T-cell (primary cell): ENCODE data around the gene NPY2R. TPM values are rescaled to one million over a fixed set of nuclear protein-coding genes. Genes with fewer than 3 reads are reported as not detected.

ENCODE experiments used
- ATAC-seq, 4 experiments: fragments of 200-7000 bp in 3 of 4; fragments of 150-1000 bp in 1 of 4; cut with Tn5 transposase; replicated peaks in 1 of 4; 1 replicate in 3 of 4; 2 replicates in 1 of 4; pipeline ENCODE4 v1.10.0; 2021; ENCODE audit warnings: moderate library complexity in 3 of 4, mild to moderate bottlenecking in 2 of 4, moderate number of reproducible peaks in 1 of 4
- CTCF ChIA-PET, 2 donors: fragments of 300-600 bp; sonication (Branson Sonifier 250); formaldehyde crosslinking; loops; one replicate each; lab custom pipeline; 2022; ENCODE audit warnings: antibody characterized with exemption in 2 of 2; lab: Charles Lee
- POLR2A ChIA-PET, 2 donors: fragments of 300-600 bp; sonication (Branson Sonifier 250); formaldehyde crosslinking; loops; one replicate each; lab custom pipeline; 2022; ENCODE audit warnings: antibody characterized with exemption in 2 of 2; lab: Charles Lee
- DNase-seq, 35 experiments: peaks; one replicate each; pipeline versions ENCODE4 v3.0.0 to v3.0.0-alpha.2; 2013 to 2023
- H3K27ac ChIP-seq: one replicate; pipeline ENCODE4 v1.5.1; 2013; ENCODE audit warnings: low read length
- H3K27me3 ChIP-seq, 2 experiments: replicated peaks in 1 of 2; 1 replicate in 1 of 2; 2 replicates in 1 of 2; pipeline versions ENCODE4 v1.6.1 to v1.7.0; 2013; ENCODE audit warnings: low read length in 1 of 2, mixed read lengths in 1 of 2; ENCODE audit not compliant: control insufficient read depth in 2 of 2, insufficient read depth in 2 of 2; ENCODE audit errors: extremely low read depth in 1 of 2
- H3K36me3 ChIP-seq, 2 donors: 1 replicate in 1 of 2; 2 replicates in 1 of 2; pipeline versions ENCODE4 v1.6.1 to v1.7.0; 2013; ENCODE audit warnings: low read length in 1 of 2; ENCODE audit not compliant: control insufficient read depth in 2 of 2, insufficient read depth in 1 of 2; ENCODE audit errors: extremely low read depth in 1 of 2
- H3K4me1 ChIP-seq, 2 experiments: 1 replicate in 1 of 2; 2 replicates in 1 of 2; pipeline versions ENCODE4 v1.6.1 to v1.7.0; 2013; ENCODE audit warnings: low read length in 2 of 2, mixed read lengths in 1 of 2; ENCODE audit not compliant: insufficient read depth in 2 of 2, control insufficient read depth in 1 of 2; ENCODE audit errors: extremely low read depth in 1 of 2
- H3K4me3 ChIP-seq, 2 donors: 1 replicate in 1 of 2; 2 replicates in 1 of 2; pipeline versions ENCODE4 v1.5.1 to v1.7.0; 2013; ENCODE audit warnings: mild to moderate bottlenecking in 2 of 2, low read length in 1 of 2, moderate library complexity in 1 of 2; ENCODE audit not compliant: control insufficient read depth in 1 of 2; ENCODE audit errors: extremely low read depth in 1 of 2
- H3K9me3 ChIP-seq: 2 replicates; pipeline ENCODE4 v1.7.0; 2013
- H3K27ac Mint-ChIP-seq, 2 donors: one replicate each; pipeline ENCODE4 v1.8.0; 2020 to 2021; ENCODE audit warnings: mild to moderate bottlenecking in 2 of 2, mixed read lengths in 2 of 2
- H3K27me3 Mint-ChIP-seq, 2 donors: one replicate each; pipeline ENCODE4 v1.8.0; 2021 to 2022; ENCODE audit warnings: mixed read lengths in 2 of 2
- H3K36me3 Mint-ChIP-seq: one replicate; pipeline ENCODE4 v1.8.0; 2021; ENCODE audit warnings: mixed read lengths
- H3K4me1 Mint-ChIP-seq, 3 donors: one replicate each; pipeline ENCODE4 v1.8.0; 2020 to 2022; ENCODE audit warnings: mixed read lengths in 3 of 3, mild to moderate bottlenecking in 1 of 3
- H3K4me3 Mint-ChIP-seq, 3 donors: one replicate each; pipeline ENCODE4 v1.8.0; 2020 to 2022; ENCODE audit warnings: mild to moderate bottlenecking in 3 of 3, mixed read lengths in 3 of 3, moderate library complexity in 3 of 3
- H3K9me3 Mint-ChIP-seq, 3 donors: one replicate each; pipeline ENCODE4 v1.8.0; 2020 to 2022; ENCODE audit warnings: mixed read lengths in 3 of 3
- WGBS: methylation state at CpG from one replicate; pipeline ENCODE4 v1.1.5; 2013; ENCODE audit warnings: missing lambda C conversion rate; ENCODE audit not compliant: insufficient coverage; 5-methylcytosine and 5-hydroxymethylcytosine counted together
- total RNA-seq, 35 experiments: library from RNA in 6 of 35; stranded (reverse) in 6 of 35; fragments of 120-200 nt in 1 of 35; gene quantifications; one replicate each; pipeline versions ENCODE4 v1.2.1 to v1.2.4 and lab custom pipeline; 2013 to 2026

Gene NPY2R
- total RNA-seq: not detected
- not detected for total RNA-seq (2013)
- total RNA-seq (lab: John Stamatoyannopoulos, UW): 0 to 0.09 (median 0) reads per million in 29 experiments

DNA sequence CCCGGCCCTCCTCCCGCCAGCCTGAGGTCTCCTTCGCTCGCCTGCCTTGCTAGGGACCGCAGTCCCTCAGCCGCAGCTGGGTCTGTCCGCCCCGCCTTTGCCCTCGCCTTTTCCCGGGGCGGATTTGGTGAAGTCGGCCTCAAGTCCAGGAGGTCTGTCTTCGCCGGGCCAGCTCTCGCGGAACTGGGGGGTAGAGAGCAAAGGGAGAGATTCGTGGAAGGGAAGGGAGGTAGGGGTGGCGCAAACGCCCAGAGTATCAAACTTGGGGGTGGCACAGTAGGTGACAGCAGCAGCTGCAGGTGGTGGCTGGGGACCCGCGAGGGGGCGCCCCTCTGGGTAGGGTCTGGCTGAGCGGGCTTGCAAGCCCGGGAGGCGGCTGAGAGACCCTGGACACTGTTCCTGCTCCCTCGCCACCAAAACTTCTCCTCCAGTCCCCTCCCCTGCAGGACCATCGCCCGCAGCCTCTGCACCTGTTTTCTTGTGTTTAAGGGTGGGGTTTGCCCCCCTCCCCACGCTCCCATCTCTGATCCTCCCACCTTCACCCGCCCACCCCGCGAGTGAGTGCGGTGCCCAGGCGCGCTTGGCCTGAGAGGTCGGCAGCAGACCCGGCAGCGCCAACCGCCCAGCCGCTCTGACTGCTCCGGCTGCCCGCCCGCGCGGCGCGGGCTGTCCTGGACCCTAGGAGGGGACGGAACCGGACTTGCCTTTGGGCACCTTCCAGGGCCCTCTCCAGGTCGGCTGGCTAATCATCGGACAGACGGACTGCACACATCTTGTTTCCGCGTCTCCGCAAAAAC is at the start of gene NPY2R:
NPY2R (plus strand) TSS at position 379 of the 797 bp plus-strand sequence. CDS start 5,304 bp downstream, outside the sequence.
- DNase-seq: no peak
- WGBS: 16% methylated on average over 42 of the region's 55 CpGs
- H3K36me3 ChIP-seq: no peaks in the 10 kb centered on the region
- Mint-ChIP-seq H3K27me3 (peaks cover 39 to 42% of the 10 kb centered on the region in 2 donors), H3K4me3 (no peak within 1 kb of the TSS), H3K9me3 (peaks cover 0 to 4% (median 0%) of the 10 kb centered on the region in 3 donors), H3K4me1 (no peaks in the 10 kb centered on the region), H3K36me3 (no peaks in the 10 kb centered on the region), H3K27ac (peak within 1 kb of the TSS in 1 of 2 donors; percentile 32)
- H3K4me1 ChIP-seq: no peaks in the 10 kb centered on the region
- H3K4me3 ChIP-seq: no peak within 1 kb of the TSS
- H3K27ac ChIP-seq: no peak within 1 kb of the TSS
- ATAC-seq: no peak
- H3K27me3 ChIP-seq: peaks cover 12 to 20% of the 10 kb centered on the region in 2 experiments
- ChIA-PET CTCF (no interaction called here), POLR2A (no interaction called here)
- H3K9me3 ChIP-seq: no peaks in the 10 kb centered on the region

- H3K27me3 Mint-ChIP-seq: peaks cover 0 to 8% of the 10 kb centered on the region in 2 donors
- H3K36me3 Mint-ChIP-seq: no peaks in the 10 kb centered on the region
These were observed 47.1 kb upstream of the NPY2R start for GRCh38 chr4:155161357-155161756.

DNA sequence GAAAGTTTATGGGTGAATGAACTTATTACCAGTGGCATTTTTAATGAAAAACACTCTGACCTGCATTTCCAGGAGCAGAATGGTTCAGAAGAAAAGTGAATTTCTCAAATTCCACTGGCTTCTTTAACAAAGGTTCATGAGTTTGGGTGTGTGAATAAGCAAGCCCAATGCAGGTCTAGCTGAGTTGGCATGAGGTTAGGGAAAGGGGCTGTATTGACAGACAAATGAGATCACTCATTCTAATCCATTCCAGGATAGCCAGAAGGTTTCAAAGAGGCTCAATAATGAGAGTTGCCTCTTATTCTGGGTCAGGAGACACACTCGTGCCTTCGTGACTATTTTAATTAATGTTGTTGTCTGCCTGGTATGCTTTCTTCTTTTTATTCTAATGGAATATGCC is 43.7 kb upstream of the NPY2R start:
- Histone ChIP-seq H3K4me3 (no peak overlapping the region), H3K36me3 (no peaks in the 10 kb centered on the region), H3K4me1 (no peaks in the 10 kb centered on the region), H3K9me3 (no peaks in the 10 kb centered on the region), H3K27ac (no peak overlapping the region), H3K27me3 (no peaks in the 10 kb centered on the region)
- no peak overlapping the region for H3K4me3 Mint-ChIP-seq
- H3K9me3 Mint-ChIP-seq: peaks cover 0 to 3% (median 2%) of the 10 kb centered on the region in 3 donors
- H3K36me3 Mint-ChIP-seq: no peaks in the 10 kb centered on the region
- POLR2A ChIA-PET: no interaction called here
- ATAC-seq (no peak), DNase-seq (no peak)
- no peaks in the 10 kb centered on the region for H3K4me1 Mint-ChIP-seq
- H3K27ac Mint-ChIP-seq: no peak overlapping the region
- H3K27me3 Mint-ChIP-seq: peaks cover 0 to 6% of the 10 kb centered on the region in 2 donors
- WGBS: no CpG with 5 or more reads among the region's 2 CpGs
- CTCF ChIA-PET: no interaction called here

More at GRCh38 chr4:155161357-155161756, 47.1 kb upstream of the NPY2R start:
- no peak overlapping the region for H3K4me3 ChIP-seq
- DNase-seq: no peak
- no peak for ATAC-seq
- Mint-ChIP-seq H3K27ac (no peak overlapping the region), H3K4me1 (no peaks in the 10 kb centered on the region), H3K9me3 (peaks cover 0 to 1% (median 0%) of the 10 kb centered on the region in 3 donors), H3K4me3 (no peak overlapping the region)
- no peaks in the 10 kb centered on the region for H3K9me3 ChIP-seq
- WGBS: 83% methylated on average over 1 of the region's 3 CpGs
- ChIA-PET POLR2A (no interaction called here), CTCF (no interaction called here)
- no peaks in the 10 kb centered on the region for H3K4me1 ChIP-seq
- H3K27ac ChIP-seq: no peak overlapping the region
- H3K36me3 ChIP-seq: no peaks in the 10 kb centered on the region
- no peaks in the 10 kb centered on the region for H3K27me3 ChIP-seq

DNA sequence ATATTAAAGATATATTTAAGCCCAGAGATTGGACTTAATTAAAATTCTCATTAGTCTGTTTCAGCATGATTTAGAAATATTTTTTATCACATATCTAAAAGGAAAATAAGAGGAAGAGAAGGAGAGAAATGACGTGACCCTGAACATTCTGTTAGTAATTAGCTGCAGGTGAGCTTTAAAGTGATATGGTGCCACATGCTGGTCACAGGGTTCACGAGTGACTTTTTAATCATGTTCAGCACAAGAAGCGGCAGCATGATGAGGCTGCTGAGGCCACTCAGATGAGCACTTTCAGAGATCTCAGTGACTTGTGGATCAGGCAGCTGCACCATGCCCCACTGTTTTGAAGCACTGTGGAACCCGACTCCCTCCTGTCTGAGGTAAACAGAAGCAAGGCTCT is 37.9 kb upstream of the NPY2R start:
- Histone ChIP-seq H3K4me3 (no peak overlapping the region), H3K9me3 (no peaks in the 10 kb centered on the region), H3K27me3 (no peaks in the 10 kb centered on the region), H3K4me1 (no peaks in the 10 kb centered on the region), H3K27ac (no peak overlapping the region), H3K36me3 (no peaks in the 10 kb centered on the region)
- Mint-ChIP-seq H3K4me3 (no peak overlapping the region), H3K9me3 (peaks cover 0 to 7% (median 2%) of the 10 kb centered on the region in 3 donors), H3K36me3 (no peaks in the 10 kb centered on the region), H3K4me1 (no peaks in the 10 kb centered on the region), H3K27me3 (no peaks in the 10 kb centered on the region), H3K27ac (no peak overlapping the region)
- ChIA-PET CTCF (no interaction called here), POLR2A (no interaction called here)
- WGBS: 66% methylated on average over 3 of the region's 4 CpGs
- ATAC-seq: no peak
- DNase-seq: no peak

DNA sequence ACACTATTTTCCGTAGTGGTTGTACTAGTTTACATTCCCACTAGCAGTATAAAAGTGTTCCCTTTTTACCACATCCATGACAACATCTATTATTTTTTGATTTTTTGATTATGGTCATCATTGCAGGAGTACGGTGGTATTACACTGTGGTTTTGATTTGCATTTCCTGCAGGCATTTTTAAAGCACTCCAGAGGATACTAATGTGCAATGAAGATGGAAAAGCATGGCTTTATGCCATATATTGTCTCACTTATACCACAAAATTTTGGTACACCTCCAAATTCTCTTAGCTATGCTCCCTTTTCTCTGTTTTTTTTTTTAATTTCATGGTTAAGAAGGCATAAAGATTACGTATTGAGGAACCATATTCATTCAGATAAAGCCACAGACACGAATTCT is 35.1 kb upstream of the NPY2R start:
- Mint-ChIP-seq H3K36me3 (no peaks in the 10 kb centered on the region), H3K4me1 (no peaks in the 10 kb centered on the region), H3K9me3 (peaks cover 0 to 7% (median 2%) of the 10 kb centered on the region in 3 donors), H3K27me3 (no peaks in the 10 kb centered on the region), H3K27ac (no peak overlapping the region), H3K4me3 (no peak overlapping the region)
- ATAC-seq (no peak), DNase-seq (no peak)
- Histone ChIP-seq H3K27me3 (no peaks in the 10 kb centered on the region), H3K4me1 (no peaks in the 10 kb centered on the region), H3K9me3 (no peaks in the 10 kb centered on the region), H3K4me3 (no peak overlapping the region), H3K36me3 (no peaks in the 10 kb centered on the region), H3K27ac (no peak overlapping the region)
- ChIA-PET CTCF (no interaction called here), POLR2A (no interaction called here)
- no CpG with 5 or more reads among the region's 4 CpGs for WGBS

DNA sequence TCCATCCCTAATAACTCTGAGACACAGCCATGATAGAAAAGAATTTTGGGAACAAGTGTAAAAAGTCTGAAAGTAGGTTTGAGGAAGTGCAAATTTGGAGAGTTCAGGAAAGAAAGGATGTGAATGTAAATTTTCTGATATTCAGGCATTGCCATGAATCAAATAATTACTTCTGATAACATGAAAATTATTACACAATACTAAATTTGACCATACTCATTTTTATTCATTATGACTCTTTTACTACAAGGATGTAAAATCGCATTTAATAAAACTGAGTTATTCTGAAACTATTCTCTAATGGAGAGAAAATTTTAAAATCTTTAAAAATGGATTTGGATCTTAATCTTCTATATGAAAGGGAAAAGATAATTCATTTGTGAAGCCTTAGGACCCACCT is 33.8 kb upstream of the NPY2R start:
- H3K9me3 Mint-ChIP-seq: peaks cover 2 to 12% (median 3%) of the 10 kb centered on the region in 3 donors
- Histone ChIP-seq H3K36me3 (no peaks in the 10 kb centered on the region), H3K4me1 (no peaks in the 10 kb centered on the region), H3K27ac (no peak overlapping the region), H3K27me3 (no peaks in the 10 kb centered on the region), H3K4me3 (no peak overlapping the region), H3K9me3 (no peaks in the 10 kb centered on the region)
- no peak for DNase-seq
- no peak for ATAC-seq
- no peak overlapping the region for H3K27ac Mint-ChIP-seq
- no peaks in the 10 kb centered on the region for H3K4me1 Mint-ChIP-seq
- no peaks in the 10 kb centered on the region for H3K36me3 Mint-ChIP-seq
- no peaks in the 10 kb centered on the region for H3K27me3 Mint-ChIP-seq
- ChIA-PET POLR2A (no interaction called here), CTCF (no interaction called here)
- no peak overlapping the region for H3K4me3 Mint-ChIP-seq
- no CpG with 5 or more reads among the region's 1 CpG for WGBS
